ENCODE data around the gene ITPRIP.

ITPRIP gene

DNA sequence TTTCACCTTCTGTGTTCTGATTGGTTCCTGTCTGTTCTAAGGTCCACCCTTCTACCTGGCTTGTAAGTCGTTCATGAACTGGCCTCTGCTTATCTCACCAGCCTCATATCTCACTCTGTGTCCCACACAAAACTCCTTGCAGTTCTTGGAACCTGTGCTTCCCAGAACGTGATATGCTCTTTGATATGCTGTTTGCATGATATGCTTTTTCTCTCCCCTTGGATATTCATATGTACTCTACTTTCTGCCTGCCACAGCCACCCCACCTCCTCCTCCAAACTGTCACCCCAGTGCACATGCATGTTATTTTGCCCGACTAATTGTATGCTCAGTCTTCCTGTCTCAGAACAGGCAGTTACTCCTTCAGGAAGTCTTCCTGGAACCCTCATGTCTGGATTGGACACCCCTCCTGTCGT lies 1.9 kb upstream of the ITPRIP start:
- no peak for DNase-seq

DNA sequence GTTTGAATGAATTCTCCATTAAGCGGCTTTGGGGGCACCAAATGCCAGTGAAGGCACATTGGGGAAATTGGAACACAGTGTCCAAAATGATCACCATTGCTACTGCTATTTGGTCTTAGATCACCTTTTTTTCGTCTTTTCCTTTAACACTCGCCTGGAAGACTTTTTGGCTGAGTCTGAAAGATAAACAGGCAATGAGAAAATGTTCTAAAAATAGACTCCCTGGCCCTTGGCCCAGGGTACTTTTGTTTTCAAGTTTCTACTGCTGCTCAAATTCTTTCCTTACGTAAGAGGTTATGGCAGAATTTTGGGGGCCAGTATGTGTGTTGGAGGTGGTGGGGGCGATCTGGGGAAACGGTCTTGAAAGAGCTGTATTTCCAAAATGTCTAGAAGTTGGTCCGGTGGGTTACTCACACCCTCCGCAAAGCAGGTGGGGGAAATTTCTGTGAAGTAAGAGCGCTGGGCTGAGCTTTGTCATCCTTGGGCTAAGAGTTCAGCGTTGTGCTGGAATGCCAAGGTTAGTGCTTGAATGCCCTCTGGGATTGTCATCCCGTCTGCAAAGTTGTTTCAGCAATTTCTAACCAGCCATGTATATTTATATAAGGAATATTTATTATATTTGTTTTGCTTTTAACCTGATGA lies 1.3 kb upstream of the ITPRIP start:
- DNase-seq, result no peak

DNA sequence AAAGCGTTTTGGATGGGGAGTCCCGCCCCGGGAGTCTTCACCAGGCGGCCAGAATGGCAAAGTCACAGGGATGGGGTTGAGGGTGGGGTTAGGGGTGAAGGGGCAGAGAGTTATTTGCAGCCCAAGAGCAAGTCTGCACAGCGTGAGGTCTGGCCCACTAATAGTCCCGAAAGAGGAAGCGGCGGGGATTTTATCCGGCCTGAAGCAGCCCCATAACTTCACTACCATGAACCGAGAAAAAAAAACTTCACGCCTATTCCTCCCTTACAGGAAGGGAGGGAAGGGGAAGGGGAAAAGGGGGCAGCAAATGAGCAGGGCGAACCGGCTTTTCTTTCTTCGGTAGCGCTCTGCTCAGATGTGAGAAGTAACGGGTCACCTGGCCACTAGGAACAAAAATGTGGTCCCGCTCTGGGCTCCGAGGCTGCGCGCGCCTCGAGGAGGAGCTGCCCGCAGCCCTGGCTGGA lies 712 bp downstream of the ITPRIP start:
- DNase-seq, result peak in 1 of 2 donors; percentile 66

DNA sequence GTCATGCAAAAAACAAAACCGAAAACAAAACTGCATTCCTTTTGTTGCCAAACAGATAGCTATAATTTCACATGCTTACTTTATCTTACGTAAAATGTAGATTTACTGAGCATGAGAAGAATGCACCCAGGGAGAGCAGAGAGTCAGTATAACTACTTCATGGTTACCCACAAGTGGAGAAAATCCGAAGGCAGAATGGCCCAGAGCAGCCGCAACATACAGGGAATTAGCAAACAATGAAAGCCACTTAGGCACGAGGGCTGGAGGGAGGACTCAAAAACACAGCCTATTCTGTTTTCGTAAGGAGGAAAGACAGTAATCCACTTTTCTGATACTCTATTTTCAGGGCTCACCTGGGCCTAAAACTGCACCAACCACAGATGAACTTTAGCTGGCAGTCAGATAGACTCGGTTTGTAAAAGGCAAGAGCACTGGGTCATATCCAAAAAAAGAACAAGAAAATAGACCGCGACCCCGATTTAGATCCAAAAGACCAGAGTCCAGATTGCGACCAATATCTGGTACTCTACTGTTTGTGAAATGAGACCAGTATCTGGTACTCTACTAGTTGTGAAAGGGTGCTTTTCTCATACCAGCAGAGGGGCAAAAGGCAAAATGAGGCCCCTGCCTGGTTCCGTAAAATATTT lies 1.3 kb downstream of the ITPRIP start:
- no peak for DNase-seq

DNA sequence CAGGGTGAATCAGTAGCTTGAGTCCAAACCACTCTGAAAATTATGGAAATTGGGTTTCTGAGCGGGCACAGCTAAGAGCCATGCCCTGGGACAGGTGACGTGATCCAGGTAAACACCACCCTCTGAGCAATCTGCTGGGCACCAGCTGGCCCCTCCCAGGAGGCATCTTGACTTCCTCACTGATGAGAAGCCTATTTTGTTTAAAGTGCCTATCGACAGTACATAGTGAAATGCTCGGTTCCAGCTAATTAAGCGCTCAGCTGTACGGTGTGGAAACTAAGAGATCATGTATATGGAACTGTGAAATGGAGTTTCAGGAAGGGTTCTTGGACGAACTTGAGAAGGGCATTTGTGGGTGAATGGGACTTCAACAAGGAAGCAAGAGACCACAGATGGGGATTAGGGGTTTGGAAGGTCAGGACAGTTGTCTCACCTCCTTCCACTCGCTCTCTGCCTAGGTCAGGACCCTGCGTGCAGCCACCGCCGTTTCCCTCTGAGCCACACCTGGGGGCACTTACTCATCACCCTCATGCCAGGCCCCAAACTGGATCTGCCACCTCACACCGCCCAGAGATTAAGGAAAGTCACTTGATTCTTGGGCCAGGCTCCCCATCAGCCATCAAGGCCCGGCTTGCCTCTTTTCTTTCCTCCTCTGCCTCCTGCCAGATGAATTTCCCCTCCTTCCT lies 3.2 kb downstream of the ITPRIP start:
- DNase-seq, result no peak

DNA sequence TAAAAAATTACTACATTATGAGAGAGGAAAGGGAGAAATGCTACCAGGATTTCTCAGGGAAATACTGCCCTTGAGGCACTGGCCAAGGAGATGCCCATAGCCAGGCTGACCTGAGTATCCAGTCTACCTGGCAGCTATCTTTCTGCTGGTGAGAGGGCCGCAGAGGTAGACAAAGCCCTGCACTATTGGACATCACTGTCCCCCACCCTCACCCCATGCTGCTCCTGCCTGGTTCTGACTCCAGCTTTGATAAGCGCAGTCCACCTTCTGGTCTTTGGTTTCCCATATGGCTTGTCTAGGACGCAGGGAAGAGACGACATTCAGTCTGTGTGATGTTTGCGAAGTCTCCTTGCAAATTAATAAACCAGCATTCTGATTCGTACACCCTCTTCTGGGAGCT lies 3.7 kb downstream of the ITPRIP start:
- DNase-seq, result no peak

DNA sequence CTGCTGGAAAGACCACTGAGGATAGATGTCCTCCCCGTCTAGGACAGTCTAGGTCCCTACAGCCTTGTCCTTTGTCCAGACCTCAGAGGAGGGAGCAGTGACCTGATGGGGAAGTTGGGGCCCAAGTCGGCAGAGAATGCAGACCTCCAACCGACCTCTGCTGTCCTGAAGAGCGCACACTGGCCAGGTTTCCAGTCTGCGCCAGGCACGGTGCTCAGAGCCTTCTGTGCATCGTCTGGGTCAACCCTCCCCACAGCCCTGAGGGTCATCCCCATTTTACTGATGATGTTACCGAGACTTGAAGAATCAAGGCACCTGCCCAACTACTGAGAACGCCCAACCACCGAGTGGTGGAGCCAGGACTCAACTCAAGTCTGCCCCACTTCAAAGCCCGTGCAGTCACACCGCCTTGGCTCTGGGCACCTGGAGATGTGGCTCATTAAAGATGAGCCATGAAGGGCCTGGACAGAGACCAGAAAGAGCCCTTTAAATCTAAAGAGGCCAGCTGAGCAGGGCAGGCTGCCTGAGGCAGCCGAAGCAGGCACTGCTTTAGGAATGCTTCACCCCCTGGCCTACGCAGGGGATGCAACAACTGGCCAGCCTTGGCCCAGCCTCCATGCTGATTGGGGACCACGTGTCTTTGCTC lies 4.4 kb downstream of the ITPRIP start:
- no peak for DNase-seq

DNA sequence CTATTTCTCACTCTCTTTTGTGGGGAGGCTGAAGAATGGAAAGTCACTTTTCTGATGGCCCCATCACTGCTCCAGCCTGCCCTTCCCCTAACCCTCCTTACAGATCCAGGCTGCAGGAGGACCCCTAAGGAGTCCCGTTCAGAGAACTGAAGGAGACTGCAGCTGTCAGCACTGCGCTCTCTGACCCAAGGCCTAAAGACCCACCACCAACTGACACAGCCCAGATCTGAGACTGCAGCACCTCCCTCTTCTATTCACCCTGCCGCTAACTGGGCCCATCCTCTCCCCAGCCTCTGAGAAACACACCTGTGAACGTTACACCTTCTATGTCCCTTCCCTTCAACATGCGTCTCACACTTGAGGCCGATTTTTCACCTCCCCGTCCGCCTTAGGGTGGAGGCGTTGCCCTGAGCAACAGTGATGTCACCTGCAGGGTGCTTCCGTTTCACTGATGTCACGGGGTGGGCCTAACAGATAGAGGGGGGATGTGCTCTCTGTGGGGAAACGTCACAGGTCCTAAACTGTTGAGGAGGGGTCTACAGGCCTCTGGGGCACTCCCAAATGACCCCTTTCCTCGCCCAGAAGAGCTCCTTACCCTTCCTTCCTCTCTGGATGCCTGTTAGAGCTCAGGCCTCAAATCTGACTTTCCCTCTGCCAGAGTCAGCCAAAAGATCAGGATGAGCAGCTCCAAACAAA lies 5.1 kb downstream of the ITPRIP start:
- peak; percentile 76 to 86 for DNase-seq

DNA sequence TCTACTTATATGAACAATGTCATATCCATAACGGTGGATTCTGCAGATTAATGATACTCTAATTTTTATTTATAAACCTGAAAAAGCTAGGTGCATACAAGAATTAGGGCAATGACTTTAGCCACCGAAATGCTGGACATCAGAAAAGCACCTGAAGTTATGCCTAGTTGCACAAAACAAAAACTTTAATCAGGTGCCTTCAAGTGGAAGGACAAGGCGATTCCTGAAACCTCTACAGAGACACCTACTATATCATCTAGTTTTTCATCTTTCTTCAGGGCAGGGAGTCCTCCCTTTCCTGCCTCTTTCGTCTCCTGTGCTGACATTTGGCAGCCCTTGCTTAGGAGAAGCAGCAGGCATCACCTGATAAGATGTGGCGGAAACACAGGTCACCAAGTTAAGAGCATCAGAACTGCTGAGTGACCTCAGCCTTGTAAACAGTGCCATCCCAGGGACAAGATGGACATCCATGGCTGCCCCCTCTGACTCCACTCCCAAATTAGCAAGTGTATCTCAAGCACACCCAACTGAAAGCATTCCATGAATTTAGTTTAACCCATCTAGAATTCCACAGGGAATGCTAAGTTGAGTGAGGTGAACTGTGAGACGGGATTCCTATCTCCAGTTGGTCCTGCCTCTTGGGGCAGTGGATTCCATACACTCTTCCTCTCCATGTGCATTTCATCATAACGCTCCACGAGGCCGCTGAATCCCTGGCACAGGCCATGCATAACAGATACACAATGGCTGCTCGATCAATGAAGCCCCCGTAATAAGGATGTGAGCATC lies 5.8 kb downstream of the ITPRIP start:
- DNase-seq, result no peak

DNA sequence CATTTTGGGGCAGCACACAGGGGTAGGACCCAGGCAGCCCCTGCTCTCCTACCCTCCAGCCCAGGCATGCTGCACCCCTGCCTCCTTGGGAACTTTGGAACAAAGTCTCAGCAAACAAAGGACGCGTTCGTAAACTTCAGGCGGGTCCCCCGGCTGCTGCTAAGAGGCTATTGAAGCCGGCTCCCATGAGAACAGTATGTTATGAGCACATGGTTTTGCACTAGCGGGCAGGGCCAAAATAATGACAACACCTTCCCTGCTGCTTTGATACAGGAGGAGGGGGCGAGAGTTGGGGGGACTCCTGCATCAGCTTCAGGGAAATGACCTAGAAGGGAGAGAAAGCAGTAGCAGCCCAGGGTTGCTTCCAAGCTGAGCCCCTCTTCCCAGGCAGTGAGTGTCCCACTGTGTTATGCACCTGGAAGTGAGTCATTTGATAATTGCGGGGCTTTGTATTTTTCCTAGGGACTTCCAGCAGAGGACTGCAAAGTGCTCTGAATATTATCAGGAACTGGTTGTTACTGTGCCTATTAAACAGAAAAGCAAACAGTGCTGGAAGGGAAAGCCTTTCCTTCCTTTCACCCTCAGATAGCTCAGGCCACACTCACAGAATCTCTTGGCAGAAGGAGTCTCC lies 6.9 kb downstream of the ITPRIP start:
- no peak for DNase-seq

DNA sequence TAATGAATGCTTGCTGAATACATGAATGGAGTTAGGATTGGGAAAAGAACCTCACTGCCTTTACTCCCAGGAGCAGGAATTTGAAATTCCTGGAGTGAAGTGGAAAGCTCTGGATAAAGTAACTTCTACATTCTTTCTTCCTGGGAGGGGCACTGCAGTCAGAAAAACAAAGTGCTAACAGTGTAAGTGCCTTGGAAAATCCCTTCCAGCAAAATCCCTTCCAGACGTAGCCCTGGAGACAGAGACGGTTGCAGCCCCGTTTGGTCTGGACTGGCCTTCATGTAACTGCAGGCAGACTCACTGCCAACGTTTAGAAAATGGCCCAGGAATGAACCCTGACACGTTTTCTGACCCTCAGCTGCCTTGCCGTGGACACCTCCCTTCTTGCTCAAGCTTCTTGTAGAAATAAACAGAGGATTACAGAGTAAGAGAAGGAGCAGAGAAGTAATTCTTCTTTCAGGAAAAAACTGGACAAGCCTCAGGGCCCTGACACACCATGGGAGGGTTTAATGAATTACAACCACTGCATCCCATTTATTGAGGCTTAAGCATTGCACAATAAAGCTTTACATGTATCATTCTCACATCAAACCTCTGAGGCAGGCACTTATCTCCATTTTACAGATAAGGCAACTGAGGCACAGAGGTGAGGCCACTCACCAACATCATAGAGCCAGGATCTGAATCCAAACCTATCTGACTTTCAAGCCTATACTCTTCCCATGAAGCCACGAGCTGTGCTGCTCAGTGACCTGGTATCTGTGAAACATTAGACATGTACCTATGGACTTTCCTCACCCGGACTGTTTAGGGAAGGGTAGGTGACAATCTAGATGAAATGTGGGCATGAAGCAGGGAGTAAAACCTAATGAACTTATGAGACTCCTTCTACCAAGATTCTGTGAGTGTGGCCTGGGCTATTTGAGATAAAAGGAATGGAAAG lies 7.8 kb downstream of the ITPRIP start:
- DNase-seq, result no peak

DNA sequence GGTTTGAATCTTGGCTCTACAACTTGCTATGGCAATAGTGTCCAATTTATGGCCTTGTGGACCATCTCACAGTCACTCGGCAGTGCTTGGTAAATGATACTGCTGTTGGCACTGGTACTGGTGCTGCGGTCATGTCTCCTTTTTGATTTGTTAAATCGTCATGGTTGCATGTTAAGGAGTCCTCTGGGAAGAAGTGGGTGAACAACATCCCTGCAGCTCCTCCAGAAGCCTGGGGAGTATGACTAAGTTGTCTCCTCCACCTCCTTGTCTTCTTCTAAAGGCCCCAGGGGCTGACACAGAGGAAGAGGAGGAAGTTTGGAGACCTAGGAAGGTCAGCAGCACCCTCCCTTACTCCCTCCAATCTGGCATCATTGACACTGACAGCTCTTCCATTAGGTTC lies 8.5 kb downstream of the ITPRIP start:
- no peak for DNase-seq

DNA sequence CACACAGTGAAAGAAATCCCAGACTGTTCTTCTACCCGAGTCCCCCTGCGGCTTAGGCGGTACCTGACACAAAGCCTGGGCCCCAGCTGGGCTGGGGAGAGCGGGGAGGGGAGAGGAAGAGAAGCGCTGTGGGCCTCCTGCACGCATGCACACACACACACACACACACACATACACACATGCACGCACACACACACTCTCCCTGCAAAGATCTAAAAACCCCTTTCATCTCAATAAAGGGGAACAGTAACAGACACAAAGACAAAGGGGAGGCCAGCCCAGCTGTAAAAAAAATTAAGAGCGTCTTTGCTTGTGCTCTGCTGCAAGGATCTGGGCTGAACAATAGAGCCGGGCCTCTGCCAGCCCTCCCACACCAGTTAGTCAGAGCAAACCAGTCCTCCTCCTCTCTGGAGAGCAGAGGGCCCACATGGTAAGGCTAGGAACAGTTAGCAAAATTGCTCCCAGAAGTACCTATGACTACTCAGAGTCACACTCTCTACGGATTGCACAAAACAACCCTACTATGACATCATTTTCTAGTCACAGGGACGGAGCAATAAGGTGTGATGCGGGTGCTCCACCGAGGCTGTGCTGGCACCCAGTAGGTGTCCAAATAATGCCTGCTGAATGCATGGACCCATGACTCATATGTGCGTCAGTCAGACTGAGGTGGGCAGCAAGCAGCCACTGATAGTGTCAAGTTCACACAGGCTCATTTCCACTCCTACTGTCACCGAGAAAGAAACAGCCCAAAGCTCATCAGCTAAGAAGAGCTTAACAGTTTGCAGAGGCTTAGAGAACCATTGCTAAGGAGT lies 9.2 kb downstream of the ITPRIP start:
- peak; percentile 75 to 86 for DNase-seq

DNA sequence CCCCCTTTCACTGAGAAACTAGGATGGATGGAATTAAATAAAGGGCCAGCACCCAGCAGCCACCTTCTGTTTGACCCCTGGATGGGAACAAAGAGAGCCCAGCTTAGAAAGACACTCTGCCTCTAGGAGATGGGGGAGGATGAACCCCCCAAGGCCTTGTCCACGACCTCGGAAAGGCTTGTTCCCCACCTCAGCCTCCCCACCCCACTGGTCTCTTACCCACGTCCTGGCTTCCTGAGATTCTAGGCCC lies 9.7 kb downstream of the ITPRIP start:
- DNase-seq, result no peak

DNA sequence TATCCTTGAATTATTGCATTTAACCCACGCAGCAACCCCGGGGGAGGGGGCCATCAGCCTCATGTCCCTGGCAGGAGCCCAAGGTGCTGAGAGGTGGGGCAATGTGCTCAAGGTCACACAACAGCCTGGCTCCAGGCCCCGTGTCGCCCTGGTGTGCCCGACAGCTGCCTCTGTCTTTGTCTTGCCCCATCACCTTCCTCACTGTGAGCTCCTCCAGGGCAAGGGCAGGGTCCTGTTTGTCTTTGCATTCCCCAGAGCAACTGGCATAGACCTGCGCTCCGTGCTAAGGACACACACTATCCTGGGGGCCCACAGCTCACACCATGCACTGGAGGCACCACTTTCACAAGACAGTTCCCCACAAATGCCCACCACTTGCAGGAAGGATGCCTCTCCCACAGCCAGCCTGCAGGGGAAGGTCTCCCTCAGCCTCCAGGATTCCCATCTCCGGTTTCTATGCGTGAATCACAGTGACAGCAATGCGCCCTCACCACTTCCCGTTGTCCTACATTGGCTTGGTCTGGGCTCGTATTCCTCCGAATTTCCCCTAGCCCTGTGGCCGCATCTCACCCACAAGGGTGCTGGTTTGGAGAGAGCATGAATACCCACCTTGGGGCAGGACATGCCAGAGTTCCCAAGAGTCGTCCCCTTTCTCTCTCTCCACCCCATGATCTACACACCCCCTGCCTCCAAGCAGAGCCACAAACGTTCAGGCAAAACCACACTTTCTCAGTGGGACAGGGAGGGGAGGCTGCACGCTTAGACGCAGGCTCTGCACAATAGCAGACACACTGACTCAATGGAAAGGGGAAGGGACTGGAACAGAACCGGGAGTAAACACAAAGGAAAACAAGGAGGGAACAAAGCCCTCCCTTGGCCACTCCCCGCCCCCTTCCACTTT lies 10.3 kb downstream of the ITPRIP start:
- DNase-seq, result no peak

DNA sequence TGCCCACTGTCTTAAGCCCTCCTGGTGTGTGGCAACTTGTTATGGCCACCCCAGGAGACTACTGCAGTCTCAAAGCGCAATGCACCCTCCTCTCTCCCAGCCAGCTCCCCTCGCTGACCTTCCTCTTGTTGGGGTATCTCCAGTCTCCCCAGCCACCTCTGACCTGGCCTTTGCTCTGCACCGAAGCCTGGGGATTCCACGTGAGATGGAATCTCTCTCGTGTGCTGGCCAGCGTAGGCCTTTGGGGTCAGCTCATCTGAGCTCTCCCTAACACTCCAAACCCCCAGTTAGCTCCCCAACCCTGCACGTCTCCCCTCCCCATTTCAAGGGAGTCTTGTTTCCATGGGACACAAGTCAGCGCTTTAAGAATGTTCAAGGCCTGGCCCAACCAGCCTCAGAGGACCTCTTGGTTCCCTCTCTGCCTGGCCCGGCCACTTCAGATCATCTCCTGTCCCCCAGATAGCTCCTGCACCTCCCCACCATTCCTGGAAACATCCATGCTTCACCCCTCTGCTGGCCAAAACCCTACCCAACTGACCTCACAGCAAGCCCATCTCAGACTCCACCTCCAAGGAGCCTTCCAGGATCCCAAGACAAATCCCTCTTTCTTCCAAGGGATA lies 11.2 kb downstream of the ITPRIP start:
- no peak for DNase-seq

DNA sequence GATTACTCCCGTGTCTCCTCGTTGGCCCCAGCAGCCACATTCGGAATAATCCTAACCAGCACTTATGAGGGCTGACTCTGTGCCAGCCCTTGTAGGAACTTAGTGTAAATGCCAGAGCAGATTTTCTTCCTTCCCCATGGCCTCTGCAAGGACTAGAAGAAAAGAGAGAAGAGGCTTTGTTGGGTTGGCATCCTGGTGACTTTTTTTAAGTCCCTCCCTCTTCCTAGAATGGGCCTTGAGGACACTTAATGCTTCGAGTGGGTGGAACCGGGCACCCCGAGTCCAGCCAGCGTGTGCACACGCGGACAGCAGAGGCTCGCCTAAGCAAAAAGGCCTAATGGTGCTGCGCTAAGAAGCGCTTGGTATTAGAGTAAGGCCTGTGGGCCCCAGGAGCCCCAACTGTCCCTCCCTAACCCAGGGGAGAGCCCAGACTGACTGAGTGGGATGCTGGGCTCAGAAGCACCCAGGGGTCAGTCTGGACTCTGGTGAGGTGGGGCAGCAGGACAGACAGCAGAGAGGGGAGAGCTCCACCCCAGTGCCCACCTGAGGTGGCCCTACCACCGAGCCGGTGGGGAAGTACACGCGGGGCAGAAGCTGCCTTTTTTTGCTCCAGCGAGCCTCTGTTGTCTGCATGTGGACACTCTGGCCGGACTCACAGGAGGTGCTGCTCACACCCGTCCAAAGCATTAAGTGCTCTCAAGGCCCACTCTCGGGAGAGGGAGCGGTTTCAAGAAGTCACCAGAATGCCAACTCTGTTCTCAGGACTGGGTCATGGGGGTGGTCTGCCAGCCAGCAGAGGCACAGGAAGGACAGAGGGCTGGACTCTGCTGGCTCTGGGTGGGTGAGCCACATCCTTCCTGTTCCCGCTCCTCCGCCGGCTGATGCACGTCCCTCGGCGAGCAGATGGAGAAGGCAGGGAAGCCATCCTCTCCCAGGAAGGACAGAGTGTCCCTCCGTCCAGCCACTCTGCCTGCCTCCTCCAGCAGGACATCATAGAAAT lies 12.5 kb downstream of the ITPRIP start:
- no peak for DNase-seq
